T-helper 17 cell (primary cell): Measurements from ENCODE around the gene ME3. TPM values are rescaled to one million over a fixed set of nuclear protein-coding genes. Genes with fewer than 3 reads are reported as not detected.

Experiments used
- ATAC-seq: fragments of 150-1000 bp; cut with Tn5 transposase; 2 replicates; pipeline ENCODE4 v1.10.0; 2021; ENCODE audit warnings: mild to moderate bottlenecking, moderate library complexity
- DNase-seq, 3 donors: peaks; one replicate each; pipeline versions ENCODE4 v3.0.0 to v3.0.0-alpha.2; 2020 to 2021
- H3K9me3 ChIP-seq: one replicate; pipeline ENCODE4 v1.7.0; 2013; ENCODE audit warnings: low read length, mild to moderate bottlenecking; ENCODE audit not compliant: control insufficient read depth, poor library complexity, severe bottlenecking
- H3K27ac Mint-ChIP-seq: one replicate; pipeline ENCODE4 v1.8.0; 2022; ENCODE audit warnings: mild to moderate bottlenecking, moderate library complexity, mixed read lengths
- H3K27me3 Mint-ChIP-seq: one replicate; pipeline ENCODE4 v1.8.0; 2022; ENCODE audit warnings: mixed read lengths
- H3K36me3 Mint-ChIP-seq: one replicate; pipeline ENCODE4 v1.8.0; 2022; ENCODE audit warnings: low read depth, mixed read lengths
- H3K4me1 Mint-ChIP-seq: one replicate; pipeline ENCODE4 v1.8.0; 2022; ENCODE audit warnings: mild to moderate bottlenecking, mixed read lengths
- H3K4me3 Mint-ChIP-seq: one replicate; pipeline ENCODE4 v1.8.0; 2022; ENCODE audit warnings: mild to moderate bottlenecking, moderate library complexity, mixed read lengths
- total RNA-seq, 4 donors: library from RNA in 2 of 4; stranded (reverse) in 2 of 4; gene quantifications; one replicate each; pipeline ENCODE4 v1.2.3 and lab custom pipeline; 2022 to 2026

The ME3 gene
- total RNA-seq, 2 donors from 2014 or later, result 2.7 to 3.3 TPM

DNA sequence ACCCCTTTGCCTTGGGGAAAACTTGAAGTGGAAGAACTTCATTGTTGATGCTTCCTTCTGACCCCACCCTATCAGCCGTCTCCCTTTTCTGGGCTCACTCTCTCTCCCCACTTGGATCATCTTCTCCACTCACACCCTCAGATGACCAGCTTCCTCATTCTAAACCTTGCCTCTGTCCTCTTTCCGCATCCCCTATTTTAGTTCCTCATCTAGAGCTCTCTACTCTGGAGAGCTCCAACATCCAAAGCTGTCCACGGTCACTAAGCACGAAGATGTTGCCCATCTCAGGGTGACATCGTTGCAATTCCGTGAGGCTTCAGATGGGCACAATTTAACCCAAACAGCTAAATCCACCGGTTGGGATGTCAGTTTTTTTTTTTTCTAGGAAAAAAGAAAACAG lies 31.6 kb upstream of the ME3 start:
- no peak overlapping the region for H3K4me3 Mint-ChIP-seq
- H3K9me3 ChIP-seq, result no peaks in the 10 kb centered on the region
- ATAC-seq (no peak), DNase-seq (no peak)
- no peaks in the 10 kb centered on the region for H3K4me1 Mint-ChIP-seq
- H3K36me3 Mint-ChIP-seq, result peaks cover 2% of the 10 kb centered on the region
- no peak overlapping the region for H3K27ac Mint-ChIP-seq
- H3K27me3 Mint-ChIP-seq, result peaks cover 7% of the 10 kb centered on the region

DNA sequence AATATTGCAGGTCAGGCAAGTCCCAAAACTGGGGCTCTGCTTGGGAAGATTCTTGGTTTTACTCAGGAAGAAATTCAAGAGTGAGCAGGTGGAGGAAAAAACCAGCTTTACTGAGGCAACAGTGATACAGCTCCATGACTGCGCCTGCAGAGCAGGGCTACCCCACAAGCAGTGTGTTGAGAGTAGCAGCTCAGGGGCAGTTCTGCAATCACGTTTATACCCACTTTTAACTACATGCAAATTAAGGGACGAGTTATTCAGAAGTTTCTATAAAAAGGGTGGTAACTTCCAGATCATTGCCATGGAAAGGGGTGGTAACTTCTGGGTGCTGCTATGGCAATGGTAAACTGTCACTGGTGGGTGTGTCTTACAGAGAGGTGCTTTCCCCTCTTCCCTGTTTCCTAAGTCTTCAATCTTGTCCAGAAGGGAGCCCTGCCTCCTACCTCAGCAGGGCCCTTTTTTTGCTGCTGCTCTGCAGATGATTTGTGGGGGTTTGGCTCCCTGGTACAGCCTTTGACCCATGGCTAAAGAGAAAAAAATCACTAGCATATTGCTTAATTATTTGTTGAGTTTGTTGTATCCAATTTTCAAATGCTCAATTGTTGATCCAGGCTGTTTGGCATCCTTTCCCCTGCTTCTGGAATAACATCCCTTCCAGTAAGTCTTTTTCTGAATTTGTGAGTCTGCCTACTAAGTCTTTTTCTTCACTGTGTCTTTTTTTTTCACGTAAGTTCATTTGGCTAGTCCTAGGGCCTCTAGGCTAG lies 30.0 kb upstream of the ME3 start:
- no peak for DNase-seq
- no peak overlapping the region for H3K27ac Mint-ChIP-seq

DNA sequence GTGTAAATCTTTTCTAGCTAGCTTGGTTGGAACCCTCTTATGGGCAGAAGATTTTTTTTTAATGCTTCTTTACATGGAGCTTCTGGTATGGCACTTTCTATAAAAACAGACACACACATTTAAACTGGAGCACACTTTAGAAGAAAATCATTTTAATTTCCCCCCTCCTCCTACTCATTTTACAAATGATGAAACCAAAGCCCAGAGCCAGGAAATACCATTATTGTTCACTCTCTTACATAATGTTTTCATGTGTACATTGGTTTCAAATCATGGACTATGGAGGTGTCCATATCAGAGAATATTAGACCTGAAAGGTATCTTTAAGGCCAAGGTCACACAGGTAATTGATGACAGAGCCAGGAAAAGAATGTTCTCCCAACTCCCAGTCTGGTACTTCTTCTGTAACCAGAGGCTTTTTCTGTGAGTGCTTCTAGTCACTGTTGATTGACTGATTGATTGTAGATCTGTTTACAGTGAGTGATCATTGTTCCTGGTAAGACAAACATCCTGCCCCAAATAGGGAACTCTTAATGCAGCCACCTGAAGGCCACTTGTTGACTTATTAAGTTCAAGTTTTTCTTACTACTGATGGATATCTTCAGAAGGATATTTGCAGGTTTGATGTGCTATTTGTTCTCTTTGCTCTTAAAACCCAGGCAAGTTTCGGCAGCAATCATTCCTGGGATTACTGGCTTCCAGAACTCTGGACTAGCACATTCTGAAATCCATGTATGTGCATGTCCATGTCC lies 26.8 kb upstream of the ME3 start:
- Mint-ChIP-seq H3K27ac (no peak overlapping the region), H3K36me3 (peaks cover 2% of the 10 kb centered on the region), H3K4me1 (no peaks in the 10 kb centered on the region), H3K4me3 (no peak overlapping the region), H3K27me3 (peaks cover 8% of the 10 kb centered on the region)
- no peaks in the 10 kb centered on the region for H3K9me3 ChIP-seq
- DNase-seq, result no peak
- ATAC-seq, result no peak

More for the DNA sequence above, 30.0 kb upstream of the ME3 start:
- no peak overlapping the region for H3K4me3 Mint-ChIP-seq
- no peak for ATAC-seq
- H3K36me3 Mint-ChIP-seq, result peaks cover 2% of the 10 kb centered on the region
- H3K27me3 Mint-ChIP-seq, result peaks cover 7% of the 10 kb centered on the region
- H3K9me3 ChIP-seq, result no peaks in the 10 kb centered on the region
- H3K4me1 Mint-ChIP-seq, result no peaks in the 10 kb centered on the region

DNA sequence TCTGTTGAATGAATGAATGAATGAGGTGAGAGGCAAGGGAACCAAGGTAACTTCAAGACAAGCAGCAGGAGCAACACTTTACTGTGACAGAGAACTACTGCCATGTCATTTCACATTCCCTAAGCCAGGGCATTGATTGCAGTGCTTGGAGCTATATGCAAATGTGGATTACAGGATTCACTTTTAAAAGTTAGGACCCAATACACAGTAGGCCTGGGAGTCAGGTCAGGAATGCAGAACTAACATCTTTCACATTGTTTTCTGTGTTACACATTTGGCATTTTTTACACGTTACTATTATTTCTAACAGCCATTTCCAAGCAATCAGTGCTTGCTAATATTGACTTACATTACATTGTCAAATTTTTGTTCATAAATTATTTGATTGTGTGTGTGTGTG lies 26.2 kb upstream of the ME3 start:
- ATAC-seq, result no peak
- peaks cover 8% of the 10 kb centered on the region for H3K27me3 Mint-ChIP-seq
- no peak overlapping the region for H3K4me3 Mint-ChIP-seq

DNA sequence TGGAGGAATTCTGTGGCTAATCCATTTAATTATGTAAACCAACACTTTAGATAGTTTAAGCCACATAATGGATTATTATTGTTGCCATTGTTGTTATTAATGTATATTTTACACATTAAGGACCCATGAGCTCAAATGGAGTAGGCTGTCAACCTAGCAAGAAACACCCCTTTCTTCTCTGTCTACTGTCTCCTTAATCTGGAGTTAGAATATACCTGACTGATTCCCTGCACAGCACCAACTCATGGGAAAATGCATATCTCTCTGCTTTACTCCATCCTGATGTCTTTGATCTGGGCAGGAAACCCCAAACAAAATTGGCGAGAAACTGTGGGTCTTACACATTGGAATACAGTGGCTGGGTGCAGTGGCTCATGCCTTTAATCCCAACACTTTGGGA lies 24.0 kb upstream of the ME3 start:
- Mint-ChIP-seq H3K4me1 (no peaks in the 10 kb centered on the region), H3K4me3 (no peak overlapping the region), H3K36me3 (no peaks in the 10 kb centered on the region), H3K27me3 (peaks cover 8% of the 10 kb centered on the region), H3K27ac (no peak overlapping the region)
- ATAC-seq, result no peak
- no peak for DNase-seq
- H3K9me3 ChIP-seq, result no peaks in the 10 kb centered on the region

More for the DNA sequence above, 26.2 kb upstream of the ME3 start:
- no peak for DNase-seq
- no peaks in the 10 kb centered on the region for H3K9me3 ChIP-seq
- Mint-ChIP-seq H3K36me3 (no peaks in the 10 kb centered on the region), H3K4me1 (no peaks in the 10 kb centered on the region), H3K27ac (no peak overlapping the region)

DNA sequence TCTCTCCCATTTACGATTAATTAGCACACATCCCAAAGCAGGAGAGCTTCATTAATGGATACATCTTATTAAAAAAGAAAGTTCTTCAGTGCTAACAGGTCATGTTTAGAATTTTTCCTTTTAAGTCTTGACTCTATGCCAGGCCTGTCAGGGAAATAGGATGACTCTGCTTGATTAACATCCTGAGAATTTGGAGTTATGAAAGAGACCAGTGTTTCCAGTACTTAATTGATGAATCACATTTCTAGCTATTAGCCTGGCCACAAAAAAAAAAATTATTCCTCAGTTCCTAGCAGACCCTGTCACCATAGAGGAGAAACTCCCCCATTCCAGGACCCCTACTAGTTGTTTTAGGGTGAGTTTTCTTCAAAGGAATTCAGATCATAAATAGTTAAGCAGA lies 23.6 kb upstream of the ME3 start:
- Mint-ChIP-seq H3K4me3 (no peak overlapping the region), H3K4me1 (no peaks in the 10 kb centered on the region), H3K27me3 (peaks cover 8% of the 10 kb centered on the region), H3K27ac (no peak overlapping the region), H3K36me3 (no peaks in the 10 kb centered on the region)
- no peak for ATAC-seq
- no peaks in the 10 kb centered on the region for H3K9me3 ChIP-seq
- DNase-seq, result no peak

DNA sequence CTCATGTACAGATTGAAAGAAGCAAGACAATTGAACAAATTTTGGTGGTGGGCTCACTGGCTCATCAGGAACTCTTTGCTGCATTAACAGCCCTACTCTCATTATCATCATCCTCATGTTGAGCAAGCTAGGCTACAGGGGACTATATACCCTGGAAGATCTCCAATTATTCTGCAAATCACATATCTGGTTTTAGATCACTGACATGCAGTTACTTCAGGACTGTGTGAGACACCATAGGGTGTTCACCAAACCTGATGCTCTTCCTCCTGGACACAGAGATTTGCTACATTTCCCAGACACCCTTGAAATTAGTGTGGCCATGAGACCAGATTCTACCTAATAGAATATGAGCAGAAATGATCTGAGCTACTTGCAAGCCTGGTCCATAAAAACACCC lies 23.0 kb upstream of the ME3 start:
- Mint-ChIP-seq H3K27me3 (peaks cover 8% of the 10 kb centered on the region), H3K4me3 (no peak overlapping the region), H3K4me1 (no peaks in the 10 kb centered on the region), H3K27ac (no peak overlapping the region), H3K36me3 (no peaks in the 10 kb centered on the region)
- DNase-seq (no peak), ATAC-seq (no peak)
- H3K9me3 ChIP-seq, result no peaks in the 10 kb centered on the region

DNA sequence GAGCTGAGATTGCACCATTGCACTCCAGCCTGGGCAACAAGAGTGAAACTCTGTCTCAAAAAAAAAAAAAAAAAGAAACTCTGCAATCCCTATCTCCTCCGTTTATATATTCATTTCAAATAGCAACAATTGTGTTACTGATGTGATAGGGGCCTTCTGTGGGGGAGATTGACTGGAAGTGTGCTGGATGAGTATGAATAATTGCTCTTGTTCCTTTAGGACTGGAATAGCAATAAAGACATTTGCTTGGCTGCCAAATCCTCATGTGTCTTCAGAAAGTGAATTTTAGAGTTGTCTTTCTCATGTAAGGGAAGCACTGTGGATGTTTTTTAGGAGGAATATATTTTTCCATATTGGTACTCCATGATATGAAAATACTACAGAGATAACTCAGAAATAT lies 21.1 kb upstream of the ME3 start:
- ATAC-seq, result no peak
- Mint-ChIP-seq H3K36me3 (no peaks in the 10 kb centered on the region), H3K4me1 (no peaks in the 10 kb centered on the region), H3K27me3 (peaks cover 8% of the 10 kb centered on the region), H3K27ac (no peak overlapping the region), H3K4me3 (no peak overlapping the region)
- no peaks in the 10 kb centered on the region for H3K9me3 ChIP-seq
- DNase-seq, result no peak

DNA sequence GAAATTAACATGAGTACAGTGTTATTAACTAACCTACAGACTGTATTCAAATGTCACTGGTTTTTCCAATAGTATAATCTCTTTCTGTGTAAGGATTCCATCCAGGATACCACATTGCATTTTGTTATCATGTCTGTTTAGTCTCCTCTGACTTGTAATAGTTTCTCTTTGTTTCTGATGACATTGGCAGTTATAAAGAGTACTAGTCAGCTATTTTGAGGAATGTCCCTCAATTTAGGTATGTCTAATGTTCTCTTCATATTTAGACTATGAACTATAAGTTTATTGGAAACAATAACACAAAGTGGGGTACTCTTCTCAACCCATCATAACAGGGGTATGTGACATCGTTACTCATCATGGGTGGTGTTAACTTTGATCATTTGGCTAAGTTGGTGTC lies 20.3 kb upstream of the ME3 start:
- H3K9me3 ChIP-seq, result no peaks in the 10 kb centered on the region
- Mint-ChIP-seq H3K36me3 (no peaks in the 10 kb centered on the region), H3K4me1 (no peaks in the 10 kb centered on the region), H3K27ac (no peak overlapping the region), H3K27me3 (peaks cover 8% of the 10 kb centered on the region), H3K4me3 (no peak overlapping the region)
- ATAC-seq (no peak), DNase-seq (no peak)

DNA sequence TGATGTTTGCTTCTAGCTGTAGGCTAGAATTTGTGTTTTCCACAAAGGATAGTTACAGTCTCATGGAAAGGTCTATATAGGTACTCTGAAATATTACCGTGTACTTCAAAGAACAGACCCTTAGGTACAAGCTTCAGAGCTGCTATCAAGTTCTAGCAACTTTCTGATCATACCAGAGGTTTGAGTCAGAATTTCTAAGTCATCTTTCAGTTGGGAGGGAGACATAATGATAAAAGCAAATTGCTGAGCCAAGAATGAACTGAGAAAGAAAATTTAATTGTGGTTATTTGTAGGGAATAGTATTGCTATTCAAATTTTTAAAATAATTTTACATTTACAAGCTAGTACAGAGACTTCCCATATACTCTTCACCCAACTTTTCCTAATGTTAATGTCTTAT lies 19.9 kb upstream of the ME3 start:
- Mint-ChIP-seq H3K4me3 (no peak overlapping the region), H3K27ac (no peak overlapping the region), H3K36me3 (no peaks in the 10 kb centered on the region), H3K4me1 (no peaks in the 10 kb centered on the region), H3K27me3 (peaks cover 7% of the 10 kb centered on the region)
- DNase-seq, result no peak
- H3K9me3 ChIP-seq, result no peaks in the 10 kb centered on the region
- no peak for ATAC-seq

DNA sequence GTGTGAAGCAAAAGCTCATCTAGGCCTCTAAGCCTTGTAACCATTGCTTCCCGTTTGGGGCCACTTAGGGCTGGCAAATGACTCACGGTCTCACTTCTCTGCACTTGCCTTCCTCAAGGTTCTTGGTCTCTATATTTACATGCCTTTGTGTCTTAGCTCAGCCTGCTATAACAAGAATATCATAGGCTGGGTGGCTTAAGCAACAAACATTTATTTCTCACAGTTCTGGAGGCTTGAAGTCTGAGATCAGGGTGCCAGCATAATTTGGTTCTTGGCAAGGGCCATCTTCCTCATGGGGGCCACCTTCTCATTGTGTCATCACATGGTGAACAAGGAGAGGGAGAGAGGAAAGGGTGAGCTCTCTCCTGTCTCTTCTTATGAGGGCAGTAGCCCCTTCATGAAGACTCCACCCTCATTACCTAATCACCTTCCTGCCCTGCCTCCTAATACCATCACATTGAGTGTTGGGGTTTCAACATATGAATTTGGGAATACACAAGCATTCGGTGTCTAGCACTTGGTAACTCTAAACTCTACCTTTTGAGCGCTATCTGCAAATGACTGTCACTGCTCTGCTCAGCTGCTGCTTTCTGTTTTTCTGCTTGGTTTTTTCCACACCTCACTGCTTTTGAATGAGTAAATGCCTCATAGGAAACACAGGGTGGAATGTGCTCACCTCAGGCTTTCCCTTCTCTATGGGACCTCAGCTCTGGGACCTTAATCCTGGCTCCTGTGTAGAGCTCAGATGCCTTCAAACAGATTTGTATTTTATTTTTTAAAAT lies 16.2 kb upstream of the ME3 start:
- H3K4me1 Mint-ChIP-seq, result no peaks in the 10 kb centered on the region
- peaks cover 2% of the 10 kb centered on the region for H3K36me3 Mint-ChIP-seq
- no peak for DNase-seq
- no peaks in the 10 kb centered on the region for H3K9me3 ChIP-seq
- no peak overlapping the region for H3K27ac Mint-ChIP-seq
- H3K27me3 Mint-ChIP-seq, result no peaks in the 10 kb centered on the region
- no peak overlapping the region for H3K4me3 Mint-ChIP-seq
- ATAC-seq, result no peak

DNA sequence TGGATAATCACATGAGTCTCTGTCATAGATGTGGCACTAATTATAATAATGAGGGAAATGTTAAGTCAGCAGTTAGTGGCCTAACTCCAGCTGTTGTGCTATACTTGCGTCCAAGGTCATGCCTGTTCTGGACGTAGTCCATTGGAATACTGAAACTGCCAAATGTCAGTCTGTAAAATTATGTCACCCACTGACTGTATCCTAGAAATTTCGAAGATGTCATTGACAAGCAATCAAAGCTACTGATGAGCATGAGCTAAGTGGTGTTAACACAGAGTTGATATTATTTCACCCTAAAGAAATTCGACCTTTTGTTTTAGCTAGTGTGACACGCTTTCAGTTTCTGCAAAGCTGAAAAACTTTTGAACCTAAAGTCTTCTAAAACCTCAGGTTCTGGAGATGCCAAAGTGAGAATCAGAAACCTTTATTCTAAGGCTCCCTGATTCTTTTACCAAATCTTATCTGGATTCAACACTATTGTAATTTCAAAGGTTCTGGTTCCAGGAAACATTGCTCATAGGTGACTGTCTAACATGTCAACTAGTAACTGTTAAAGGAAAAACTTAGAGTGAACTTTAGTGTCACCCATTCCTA lies 14.9 kb upstream of the ME3 start:
- no peaks in the 10 kb centered on the region for H3K9me3 ChIP-seq
- Mint-ChIP-seq H3K27ac (no peak overlapping the region), H3K36me3 (peaks cover 2% of the 10 kb centered on the region), H3K4me1 (no peaks in the 10 kb centered on the region), H3K27me3 (peaks cover 6% of the 10 kb centered on the region), H3K4me3 (no peak overlapping the region)
- no peak for DNase-seq
- ATAC-seq, result no peak

DNA sequence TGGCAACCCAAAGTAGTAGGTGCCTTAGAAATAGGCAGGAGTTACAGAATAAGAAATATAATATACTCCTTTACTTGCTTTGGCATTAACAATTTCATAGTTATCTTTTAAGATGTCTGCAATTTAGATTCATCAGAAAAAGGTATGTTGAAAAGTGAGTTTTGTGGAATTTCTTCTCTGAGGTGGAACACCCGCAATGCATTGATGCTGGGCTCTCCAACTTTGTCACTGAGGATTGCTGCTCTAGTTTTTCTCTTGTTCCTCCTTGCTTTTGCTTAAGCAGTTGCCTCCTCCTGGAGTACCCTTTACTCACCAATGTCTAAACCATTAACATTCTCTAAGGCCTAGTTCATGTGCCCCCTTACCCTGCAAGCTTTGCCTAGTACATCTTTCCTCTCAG lies 14.1 kb upstream of the ME3 start:
- no peak overlapping the region for H3K4me3 Mint-ChIP-seq
- DNase-seq (no peak), ATAC-seq (no peak)
- H3K4me1 Mint-ChIP-seq, result no peaks in the 10 kb centered on the region
- H3K9me3 ChIP-seq, result no peaks in the 10 kb centered on the region
- peaks cover 2% of the 10 kb centered on the region for H3K36me3 Mint-ChIP-seq
- no peak overlapping the region for H3K27ac Mint-ChIP-seq
- peaks cover 6% of the 10 kb centered on the region for H3K27me3 Mint-ChIP-seq
